HTERT RPE-1 (cell line): ENCODE measurements around the gene RRM1.
"Not testable (repeated sequence)": the region's sequence is repeated elsewhere in the genome, so short reads cannot be mapped to it uniquely, and the experiment has no call there.

Experiments
- in situ Hi-C: fragments of 300-500 bp; cut with MboI; formaldehyde crosslinking; loops from 4 replicates; pipeline ENCODE4 v1.14.3; 2020; ENCODE audit warnings: low sequenced_read_pairs

Gene RRM1

GRCh38 chr11:4134806-4135205 is 40.2 kb downstream of the RRM1 start:
- in situ Hi-C loops: no loop called here

GRCh38 chr11:4138497-4138896 is 43.9 kb downstream of the RRM1 start:
- in situ Hi-C loops: no loop called here

DNA sequence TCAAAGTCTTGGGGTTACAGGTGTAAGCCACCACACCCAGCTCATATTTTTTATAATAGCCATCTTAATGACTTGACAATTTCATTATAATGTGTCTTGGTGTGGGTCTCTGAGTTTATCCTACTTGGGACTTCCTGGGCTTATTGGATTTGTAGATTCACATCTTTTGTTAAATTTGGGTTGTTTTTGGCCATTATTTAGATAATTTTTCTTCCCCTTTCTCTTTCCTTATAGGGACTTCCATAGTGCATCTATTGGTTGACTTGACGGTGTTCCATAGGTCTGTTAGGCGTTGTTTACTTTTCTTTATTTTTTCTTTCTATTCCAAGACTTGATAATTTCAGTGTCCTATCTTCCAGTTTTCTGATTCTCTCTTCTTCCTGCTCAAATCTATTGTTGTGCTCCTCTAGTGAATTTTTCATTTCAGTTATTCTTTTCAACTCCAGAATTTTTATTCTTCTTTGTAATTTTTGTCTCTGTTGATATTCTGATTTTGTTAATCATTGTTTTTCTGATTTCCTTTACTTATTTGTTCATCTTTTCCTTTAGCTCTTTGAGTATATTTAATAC is 45.6 kb downstream of the RRM1 start:
- in situ Hi-C loops: no loop called here

GRCh38 chr11:4146070-4146771 is 51.6 kb downstream of the RRM1 start:
- in situ Hi-C loops: no loop called here

DNA sequence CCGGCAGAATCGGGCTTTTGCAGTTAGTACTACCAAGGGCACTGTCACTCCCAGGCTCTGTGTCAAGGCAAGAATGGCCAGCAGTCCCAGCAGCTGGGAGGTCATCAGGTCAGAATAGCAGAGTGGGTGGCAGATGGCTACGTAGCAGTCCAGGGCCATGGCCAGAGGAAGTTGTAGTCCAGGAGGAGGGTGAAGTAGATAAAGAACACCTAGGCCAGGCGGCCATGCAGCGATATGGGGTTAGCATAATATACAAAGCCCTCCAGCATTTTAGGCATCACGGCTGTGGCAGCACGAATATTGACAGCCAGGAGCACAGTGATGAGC is 52.1 kb downstream of the RRM1 start:
- in situ Hi-C loops: no loop called here

DNA sequence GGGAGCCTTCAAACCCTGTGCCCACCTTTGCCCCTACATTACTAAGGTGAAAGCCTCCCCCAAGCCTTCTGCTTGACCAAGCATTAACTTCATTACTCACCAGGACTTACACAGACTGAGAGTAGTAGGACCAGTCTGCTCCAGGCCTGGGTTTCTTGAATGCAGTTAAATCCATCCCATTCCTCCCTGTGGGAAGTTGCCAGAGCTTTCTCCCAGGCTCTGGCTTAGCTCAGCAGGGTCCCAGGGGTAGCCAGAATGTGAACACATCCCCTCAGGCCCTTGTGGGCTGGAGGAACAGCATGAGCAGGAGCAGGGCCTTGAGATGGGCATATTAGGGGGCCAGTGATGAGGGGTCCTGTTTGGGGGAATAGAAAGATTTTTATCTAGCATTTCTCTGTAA is 59.9 kb downstream of the RRM1 start:
- in situ Hi-C loops: no loop called here

- in situ Hi-C loops: no loop called here
Measured at GRCh38 chr11:4156571-4156970, 62.0 kb downstream of the RRM1 start.

DNA sequence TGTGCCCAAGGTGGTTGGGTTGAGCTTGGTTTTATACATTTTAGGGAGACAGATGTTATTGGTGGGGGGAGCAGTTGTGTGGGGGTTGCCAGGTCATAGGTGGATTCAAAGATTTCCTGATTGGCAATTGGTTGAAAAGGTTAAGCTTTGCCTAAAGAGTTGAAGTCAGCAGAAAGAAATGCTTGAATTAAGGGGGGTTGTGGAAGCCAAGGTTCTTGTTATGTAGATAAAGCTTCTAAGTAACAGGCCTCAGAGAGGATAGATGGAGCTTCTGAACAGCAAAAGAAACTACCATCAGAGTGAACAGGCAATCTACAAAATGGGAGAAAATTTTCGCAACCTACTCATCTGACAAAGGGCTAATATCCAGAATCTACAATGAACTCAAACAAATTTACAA is 64.2 kb downstream of the RRM1 start:
- in situ Hi-C loops: not testable (repeated sequence)

- in situ Hi-C loops: no loop called here
Measured at GRCh38 chr11:4161305-4161704, 66.7 kb downstream of the RRM1 start.

DNA sequence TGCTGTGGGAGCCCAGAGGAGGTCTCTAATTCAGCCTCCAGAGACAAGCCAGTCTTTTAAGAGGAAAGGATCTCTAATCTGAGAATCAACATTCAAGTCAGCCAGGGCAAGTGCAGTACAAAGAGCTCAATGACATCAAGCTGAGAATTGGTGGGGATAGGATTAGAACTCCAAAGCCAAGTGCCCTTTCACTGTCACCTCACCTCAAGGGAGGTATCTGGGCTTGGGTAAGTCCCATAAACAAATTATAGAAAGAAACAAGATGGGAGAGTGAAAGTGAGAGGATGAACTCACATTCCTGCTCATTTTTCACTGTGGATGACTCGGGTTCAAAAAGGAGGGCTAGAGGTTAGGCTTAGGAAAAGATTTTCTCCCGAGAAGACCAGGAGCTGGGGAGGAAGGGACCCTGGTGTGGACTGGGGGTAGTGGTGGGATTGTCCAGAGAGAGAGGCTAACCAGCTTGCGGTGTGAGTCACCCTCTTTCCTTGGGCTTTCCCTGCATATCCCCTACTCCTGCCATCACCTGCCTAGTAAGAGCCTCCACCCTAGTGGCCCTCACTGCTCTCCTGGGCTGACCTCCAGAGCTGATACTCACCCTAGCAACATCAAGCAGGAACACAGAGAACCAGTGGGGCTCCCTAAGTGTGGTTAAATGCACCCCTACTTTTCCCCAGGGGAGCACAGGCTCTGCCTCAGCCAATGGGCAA is 70.4 kb downstream of the RRM1 start:
- in situ Hi-C loops: no loop called here

DNA sequence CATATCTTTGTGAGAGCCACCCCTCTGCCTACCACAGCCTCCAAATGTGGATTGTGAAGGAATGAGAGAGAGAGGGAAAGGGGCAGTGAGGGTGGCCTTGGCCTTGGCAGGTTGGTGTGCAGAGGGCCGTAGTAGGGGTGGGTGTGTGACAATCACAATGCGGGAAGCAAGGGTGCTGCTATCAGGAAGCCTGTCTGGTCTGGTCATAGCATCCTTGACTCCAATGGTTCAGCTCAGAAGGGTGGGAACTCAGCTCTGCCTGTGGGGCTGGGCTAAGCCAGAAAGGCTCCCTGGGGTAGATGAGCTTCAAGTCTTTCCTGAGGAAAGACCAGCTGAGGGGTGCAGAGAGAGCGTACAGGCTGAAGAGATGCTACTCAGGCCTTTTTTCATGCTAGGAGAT is 72.7 kb downstream of the RRM1 start:
- in situ Hi-C loops: no loop called here

DNA sequence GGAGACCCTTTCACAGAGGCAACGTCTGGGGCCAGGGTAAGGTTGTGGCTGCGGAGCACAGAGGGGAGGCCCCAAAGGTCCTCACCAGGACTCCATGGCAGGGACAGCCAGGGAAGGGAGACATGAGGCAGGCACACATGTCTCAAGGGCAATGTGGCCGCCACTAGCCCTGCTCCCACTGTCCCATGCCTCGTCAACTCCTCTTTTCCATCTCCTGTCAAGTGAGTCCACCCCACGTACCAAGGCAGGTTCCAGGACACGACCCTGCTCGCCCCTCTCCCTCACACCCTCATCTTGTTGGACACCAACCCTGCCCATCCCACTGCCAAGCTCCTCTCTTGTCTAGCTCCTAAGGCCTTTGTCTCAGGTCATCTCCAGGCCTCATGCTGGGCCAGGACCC is 73.2 kb downstream of the RRM1 start:
- in situ Hi-C loops: no loop called here

DNA sequence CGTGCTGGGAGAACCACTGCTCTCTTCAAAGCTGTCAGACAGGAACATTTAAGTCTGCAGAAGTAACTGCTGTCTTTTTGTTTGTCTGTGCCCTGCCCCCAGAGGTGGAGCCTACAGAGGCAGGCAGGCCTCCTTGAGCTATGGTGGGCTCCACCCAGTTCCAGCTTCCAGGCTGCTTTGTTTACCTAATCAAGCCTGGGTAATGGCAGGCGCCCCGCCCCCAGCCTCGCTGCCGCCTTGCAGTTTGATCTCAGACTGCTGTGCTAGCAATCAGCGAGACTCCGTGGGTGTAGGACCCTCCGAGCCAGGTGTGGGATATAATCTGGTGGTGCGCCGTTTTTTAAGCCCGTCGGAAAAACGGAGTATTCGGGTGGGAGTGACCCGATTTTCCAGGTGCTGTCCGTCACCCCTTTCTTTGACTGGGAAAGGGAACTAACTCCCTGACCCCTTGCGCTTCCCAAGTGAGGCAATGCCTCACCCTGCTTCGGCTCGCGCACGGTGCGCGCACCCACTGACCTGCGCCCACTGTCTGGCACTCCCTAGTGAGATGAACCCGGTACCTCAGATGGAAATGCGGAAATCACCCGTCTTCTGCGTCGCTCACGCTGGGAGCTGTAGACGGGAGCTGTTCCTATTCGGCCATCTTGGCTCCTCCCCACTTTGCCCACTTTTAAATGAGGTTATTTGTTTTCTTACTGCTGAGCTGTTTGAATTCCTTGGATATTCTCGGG is 81.2 kb downstream of the RRM1 start:
- in situ Hi-C loops: not testable (repeated sequence)

DNA sequence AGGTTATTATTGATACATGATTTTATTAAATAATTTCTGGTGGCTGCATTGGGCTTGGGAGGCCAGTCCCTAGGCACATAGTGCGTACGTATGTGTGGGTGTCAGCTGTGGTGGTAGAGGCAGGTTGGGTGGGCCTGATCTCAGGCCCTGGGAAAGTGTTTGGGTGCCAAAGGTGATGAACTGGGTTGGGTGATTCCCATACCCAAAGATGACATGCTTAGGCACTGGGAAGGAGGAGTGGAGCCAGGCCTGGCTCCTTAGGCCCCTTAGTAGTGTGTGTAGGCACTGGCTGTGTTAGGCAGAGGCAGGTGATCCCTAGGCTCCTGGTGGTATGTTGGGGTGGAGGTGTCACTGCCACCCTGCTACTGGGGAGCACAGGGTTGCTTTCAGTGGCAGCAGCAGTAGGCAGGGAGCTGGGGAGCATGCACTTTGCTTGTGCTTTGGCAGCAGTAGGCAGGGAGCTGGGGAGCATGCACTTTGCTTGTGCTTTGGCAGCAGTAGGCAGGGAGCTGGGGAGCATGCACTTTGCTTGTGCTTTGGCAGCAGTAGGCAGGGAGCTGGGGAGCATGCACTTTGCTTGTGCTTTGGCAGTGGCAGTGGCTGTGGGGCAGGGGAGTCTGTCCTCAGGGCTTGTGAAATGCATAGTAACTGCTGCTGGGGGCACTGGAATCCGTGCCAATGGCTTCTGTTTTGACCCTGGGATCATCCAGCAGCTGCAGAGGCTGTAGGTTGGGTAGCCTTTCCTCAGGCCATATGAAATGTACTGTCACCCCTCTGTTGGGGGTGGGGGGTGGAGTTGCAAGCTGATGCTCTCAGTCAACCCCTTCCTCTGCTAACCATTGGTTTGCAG is 84.4 kb downstream of the RRM1 start:
- in situ Hi-C loops: no loop called here

DNA sequence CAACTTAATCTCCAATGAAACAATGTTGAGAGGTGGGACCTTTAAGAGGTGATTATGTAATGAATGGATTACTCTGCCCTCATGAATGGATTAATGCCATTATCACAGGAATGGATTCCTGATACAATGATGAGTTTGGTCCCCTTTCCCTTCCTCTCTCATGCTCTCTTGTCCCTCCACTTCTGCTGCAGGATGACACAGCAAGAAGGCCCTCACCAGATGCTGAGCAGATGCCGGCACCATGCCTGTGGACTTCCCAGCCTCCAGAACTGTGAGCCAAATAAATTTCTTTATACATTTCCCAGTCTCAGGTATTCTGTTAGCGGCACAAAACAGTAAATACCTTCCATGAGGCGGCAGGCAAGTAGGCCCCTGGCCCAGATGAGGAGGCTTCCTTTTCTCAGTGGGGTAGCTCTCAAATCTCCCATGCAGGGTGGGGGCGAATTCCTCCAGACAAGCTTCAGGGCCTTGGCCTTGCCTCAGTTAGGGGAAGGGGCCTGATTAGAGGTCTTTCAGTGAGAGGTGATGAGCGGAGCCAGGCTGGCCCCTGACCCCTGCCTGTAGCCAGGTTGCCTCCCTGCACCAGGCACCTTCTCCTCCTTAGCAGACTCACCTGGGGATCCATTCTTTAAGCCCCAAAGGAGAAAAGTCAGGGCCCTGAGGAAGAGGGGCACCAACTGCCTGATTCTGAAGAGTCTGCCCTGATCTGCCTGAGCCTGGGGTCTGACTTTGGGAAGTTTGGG is 86.0 kb downstream of the RRM1 start:
- in situ Hi-C loops: no loop called here

DNA sequence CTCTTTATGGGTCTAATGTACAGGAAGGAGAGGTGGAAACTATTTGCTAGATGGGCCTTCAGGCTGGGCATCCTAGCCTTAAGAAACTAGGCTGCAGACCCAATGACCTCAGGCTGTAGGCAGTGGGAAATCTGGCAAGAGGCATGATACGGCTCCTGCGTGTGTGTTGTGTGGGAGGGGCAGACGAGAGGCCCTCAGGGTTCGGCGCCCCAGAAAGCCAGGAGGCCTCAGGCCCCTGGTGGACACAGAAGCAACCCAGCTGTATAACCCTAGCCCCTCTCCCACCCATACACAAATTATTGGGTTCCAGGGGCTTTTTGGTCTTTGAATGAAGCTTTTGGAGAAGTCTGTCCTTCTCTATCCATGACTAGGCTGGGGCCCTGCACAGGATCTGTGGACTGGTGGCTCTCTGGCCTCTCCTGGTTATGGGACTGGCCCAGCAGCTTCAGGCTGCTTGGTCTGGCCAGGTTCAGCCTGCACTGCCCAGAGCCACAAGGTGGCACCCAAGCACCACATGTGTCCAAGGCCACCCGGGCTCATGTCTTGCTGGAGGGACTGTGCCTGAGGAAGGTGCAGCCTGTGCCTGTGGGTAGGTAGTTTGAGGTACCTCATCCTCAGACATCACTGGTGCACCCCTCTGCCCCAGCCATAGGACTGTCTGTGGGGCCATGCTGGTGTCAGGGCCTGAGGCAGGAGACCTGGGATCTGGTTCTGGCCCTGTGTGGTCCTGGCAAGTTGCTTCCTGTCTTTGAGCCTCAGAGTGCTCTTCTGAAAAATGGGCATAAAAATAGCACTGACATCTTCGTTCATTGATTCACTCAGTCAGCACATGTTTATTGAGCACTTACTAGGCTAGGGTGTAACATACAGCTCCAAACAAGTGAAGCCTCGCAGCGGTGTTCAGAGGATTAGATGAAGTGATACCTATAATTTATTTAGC is 87.5 kb downstream of the RRM1 start:
- in situ Hi-C loops: no loop called here

DNA sequence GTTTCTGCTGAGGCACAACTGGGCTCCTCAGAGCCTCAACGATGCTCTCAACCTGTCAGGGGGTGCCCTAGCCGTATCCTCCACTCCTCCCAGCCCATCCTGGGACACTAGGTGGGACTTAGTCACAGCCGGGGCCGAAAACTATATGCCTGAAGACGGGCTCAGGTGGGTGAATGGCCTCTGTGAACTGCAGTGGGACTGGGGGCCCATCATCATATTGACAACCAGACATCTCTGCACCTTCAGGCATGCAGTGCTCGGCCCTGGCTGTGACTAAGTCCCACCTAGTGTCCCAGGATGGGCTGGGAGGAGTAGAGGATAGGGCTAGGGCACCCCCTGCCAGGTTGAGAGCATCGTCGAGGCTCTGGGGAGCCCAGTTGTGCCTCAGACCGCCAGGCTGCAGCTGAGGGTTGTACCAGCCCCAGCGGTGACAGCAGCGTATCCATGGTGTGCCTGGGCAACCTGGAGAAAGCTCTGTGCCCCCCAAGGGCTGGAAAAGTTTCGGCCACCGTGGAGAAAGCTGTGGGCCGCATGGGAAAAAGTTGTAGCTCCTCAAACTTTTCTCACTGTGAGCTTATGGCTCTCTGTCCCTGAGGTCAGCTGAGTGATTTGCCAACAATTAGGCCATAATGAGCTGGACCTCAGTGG is 88.9 kb downstream of the RRM1 start:
- in situ Hi-C loops: no loop called here

GRCh38 chr11:4184163-4184916 is 89.7 kb downstream of the RRM1 start:
- in situ Hi-C loops: no loop called here
